PC-3 (cell line): ENCODE data around the gene FBXO30. TPM values are rescaled to one million over a fixed set of nuclear protein-coding genes. Genes with fewer than 3 reads are reported as not detected.

Experiments used
- ATAC-seq: fragments of 200-7000 bp; cut with Tn5 transposase; 2 replicates; pipeline ENCODE4 v1.9.1; 2020; ENCODE audit warnings: mild to moderate bottlenecking, moderate library complexity
- BruUV-seq: library from RNA; stranded (reverse); fragments of 400-500 nt; replicated peaks from 2 replicates; lab custom pipeline; 2021; lab: Mats Ljungman, UMichigan
- CTCF ChIA-PET: fragments of 300-600 bp; sonication (Branson Sonifier 250); formaldehyde crosslinking; loops from one replicate; lab custom pipeline; 2022; ENCODE audit warnings: antibody characterized with exemption; lab: Charles Lee
- POLR2A ChIA-PET: fragments of 300-600 bp; sonication (Branson Sonifier 250); formaldehyde crosslinking; loops from one replicate; lab custom pipeline; 2022; ENCODE audit warnings: antibody characterized with exemption; ENCODE audit not compliant: unreplicated experiment; lab: Charles Lee
- DNase-seq: peaks from one replicate; pipeline ENCODE4 v3.0.0-alpha.2; 2015
- H2AFZ ChIP-seq: fragments of 300-600 bp; sonication (generic); 2 replicates; pipeline ENCODE4 v1.6.0; 2016; ENCODE audit warnings: antibody characterized with exemption, low read length
- H3F3A ChIP-seq: fragments of 300-600 bp; sonication (generic); one replicate; pipeline ENCODE4 v1.6.0; 2017; ENCODE audit warnings: antibody characterized with exemption, low read length, control low read depth, mild to moderate bottlenecking; ENCODE audit not compliant: unreplicated experiment
- H3K27ac ChIP-seq: fragments of 300-600 bp; sonication (generic); 2 replicates; pipeline ENCODE4 v1.5.1; 2016; ENCODE audit warnings: mild to moderate bottlenecking, low read length
- H3K27me3 ChIP-seq: fragments of 300-600 bp; sonication (generic); 2 replicates; pipeline ENCODE4 v1.6.1; 2016; ENCODE audit warnings: low read length, mixed read lengths
- H3K36me3 ChIP-seq: fragments of 300-600 bp; sonication (generic); 2 replicates; pipeline ENCODE4 v1.6.1; 2016; ENCODE audit warnings: low read depth, mixed run types, low read length, mixed read lengths
- H3K4me1 ChIP-seq: fragments of 300-600 bp; sonication (generic); 2 replicates; pipeline ENCODE4 v1.5.1; 2016; ENCODE audit warnings: low read length; ENCODE audit not compliant: insufficient read depth
- H3K4me2 ChIP-seq: fragments of 300-600 bp; sonication (generic); 2 replicates; pipeline ENCODE4 v1.6.0; 2016; ENCODE audit warnings: low read length
- H3K4me3 ChIP-seq: fragments of 300-600 bp; sonication (generic); 2 replicates; pipeline ENCODE4 v1.5.1; 2016; ENCODE audit warnings: mild to moderate bottlenecking, low read length, mixed read lengths
- H3K79me2 ChIP-seq: fragments of 300-600 bp; sonication (generic); 2 replicates; pipeline ENCODE4 v1.6.1; 2017; ENCODE audit warnings: low read length, mixed read lengths
- H3K9ac ChIP-seq: fragments of 300-600 bp; sonication (generic); 2 replicates; pipeline ENCODE4 v1.6.0; 2016; ENCODE audit warnings: mild to moderate bottlenecking, low read length
- H3K9me2 ChIP-seq: fragments of 300-600 bp; sonication (generic); replicated peaks from 2 replicates; pipeline ENCODE4 v1.6.1; 2016; ENCODE audit warnings: mixed run types, low read length, mixed read lengths
- H3K9me3 ChIP-seq: fragments of 300-600 bp; sonication (generic); 2 replicates; pipeline ENCODE4 v1.6.1; 2016; ENCODE audit warnings: low read length, mixed read lengths
- H4K20me1 ChIP-seq: fragments of 300-600 bp; sonication (generic); 2 replicates; pipeline ENCODE4 v1.6.1; 2016; ENCODE audit warnings: low read length, mixed read lengths
- CTCF ChIP-seq: fragments of 300-600 bp; sonication (generic); conservative IDR thresholded peaks from 2 replicates; pipeline ENCODE4 v1.5.1; 2017; ENCODE audit warnings: antibody characterized with exemption, low read depth, mild to moderate bottlenecking, low read length
- EZH2 ChIP-seq: fragments of 300-600 bp; sonication (generic); IDR thresholded peaks from one replicate; pipeline ENCODE4 v1.6.1; 2017; ENCODE audit warnings: antibody characterized with exemption, mild to moderate bottlenecking, low read length; ENCODE audit not compliant: unreplicated experiment
- EZH2phosphoT487 ChIP-seq: fragments of 300-600 bp; sonication (generic); IDR thresholded peaks from 2 replicates; pipeline ENCODE4 v1.6.1; 2018; ENCODE audit warnings: mild to moderate bottlenecking, antibody characterized with exemption, low read length, borderline replicate concordance
- intact Hi-C: fragments of 100-400 bp; cut with micrococcal nuclease; formaldehyde crosslinking; loops from 2 replicates; pipeline ENCODE4 v1.9.0; 2023
- total RNA-seq: library from RNA; depleted of rRNA; stranded (reverse); fragments of >200 nt; gene quantifications from 2 replicates; pipeline ENCODE4 v1.2.3, GENCODE V29; 2014

FBXO30 gene
- total RNA-seq, 1 experiment from 2014 or later = 2.5 TPM

- no peaks in the 10 kb centered on the region for H3K4me1 ChIP-seq
- no peak for ATAC-seq
- BruUV-seq = no TSS peak
- H3K9me2 ChIP-seq = no peaks in the 10 kb centered on the region
- no peak overlapping the region for H3K9ac ChIP-seq
- no peak overlapping the region for H2AFZ ChIP-seq
- H3K27me3 ChIP-seq = no peaks in the 10 kb centered on the region
- no peaks in the 10 kb centered on the region for H4K20me1 ChIP-seq
- intact Hi-C loops = no loop called here
- no peak for DNase-seq
- no peaks in the 10 kb centered on the region for H3F3A ChIP-seq
- ChIA-PET POLR2A (no interaction called here), CTCF (no interaction called here)
- TF ChIP-seq CTCF = no peak
- no peak for TF ChIP-seq EZH2phosphoT487
- no peak for TF ChIP-seq EZH2
- no peak overlapping the region for H3K27ac ChIP-seq
- no peak overlapping the region for H3K4me2 ChIP-seq
- H3K9me3 ChIP-seq = no peaks in the 10 kb centered on the region
- no peak overlapping the region for H3K4me3 ChIP-seq
- no peaks in the 10 kb centered on the region for H3K36me3 ChIP-seq
- no peaks in the 10 kb centered on the region for H3K79me2 ChIP-seq
Measured at GRCh38 chr6:145783796-145784195, 30.8 kb downstream of the FBXO30 start.

- no peak overlapping the region for H3K4me2 ChIP-seq
- H3K9me3 ChIP-seq = no peaks in the 10 kb centered on the region
- TF ChIP-seq CTCF (no peak), EZH2phosphoT487 (no peak), EZH2 (no peak)
- H3F3A ChIP-seq = no peaks in the 10 kb centered on the region
- no peaks in the 10 kb centered on the region for H4K20me1 ChIP-seq
- no peak for ATAC-seq
- no peak overlapping the region for H3K4me3 ChIP-seq
- H3K9ac ChIP-seq = no peak overlapping the region
- H3K27ac ChIP-seq = no peak overlapping the region
- H3K36me3 ChIP-seq = no peaks in the 10 kb centered on the region
- ChIA-PET CTCF (no interaction called here), POLR2A (no interaction called here)
- intact Hi-C loops = no loop called here
- H3K79me2 ChIP-seq = no peaks in the 10 kb centered on the region
- no peaks in the 10 kb centered on the region for H3K9me2 ChIP-seq
- no peak overlapping the region for H2AFZ ChIP-seq
- DNase-seq = no peak
- no peaks in the 10 kb centered on the region for H3K4me1 ChIP-seq
- BruUV-seq = no TSS peak
- H3K27me3 ChIP-seq = no peaks in the 10 kb centered on the region
Measured at GRCh38 chr6:145772846-145773245, 41.7 kb downstream of the FBXO30 start.

GRCh38 chr6:145765449-145765848 lies 49.1 kb downstream of the FBXO30 start:
- DNase-seq (no peak), ATAC-seq (no peak)
- Histone ChIP-seq H3K79me2 (no peaks in the 10 kb centered on the region), H3F3A (no peaks in the 10 kb centered on the region), H3K36me3 (no peaks in the 10 kb centered on the region), H3K9me3 (no peaks in the 10 kb centered on the region), H3K4me1 (no peaks in the 10 kb centered on the region), H3K4me2 (no peak overlapping the region), H3K4me3 (no peak overlapping the region), H3K9ac (no peak overlapping the region), H3K27ac (no peak overlapping the region), H4K20me1 (no peaks in the 10 kb centered on the region), H2AFZ (no peak overlapping the region), H3K27me3 (no peaks in the 10 kb centered on the region), H3K9me2 (no peaks in the 10 kb centered on the region)
- no TSS peak for BruUV-seq
- ChIA-PET CTCF (no interaction called here), POLR2A (no interaction called here)
- TF ChIP-seq EZH2 = no peak
- intact Hi-C loops = no loop called here
